Natural killer cell (primary cell): ENCODE data around the gene ZNF280D. TPM values are rescaled to one million over a fixed set of nuclear protein-coding genes. Genes with fewer than 3 reads are reported as not detected.

ENCODE experiments used
- ATAC-seq, 3 donors: fragments of 150-1000 bp in 2 of 3; fragments of 200-7000 bp in 1 of 3; cut with Tn5 transposase; 1 replicate in 1 of 3; 2 replicates in 2 of 3; pipeline ENCODE4 v1.10.0; 2021; ENCODE audit warnings: mild to moderate bottlenecking in 2 of 3, moderate library complexity in 2 of 3
- DNase-seq, 2 donors: peaks; one replicate each; pipeline versions ENCODE4 v3.0.0 to v3.0.0-alpha.2; 2013 to 2021; ENCODE audit warnings: mixed read lengths in 1 of 2
- H3K27ac ChIP-seq: one replicate; pipeline ENCODE4 v1.5.1; 2013; ENCODE audit warnings: mild to moderate bottlenecking, low read length
- H3K27me3 ChIP-seq: one replicate; pipeline ENCODE4 v1.6.1; 2013; ENCODE audit warnings: low read length; ENCODE audit not compliant: control insufficient read depth, insufficient read depth
- H3K36me3 ChIP-seq: one replicate; pipeline ENCODE4 v1.6.1; 2013; ENCODE audit warnings: low read length; ENCODE audit not compliant: control insufficient read depth, insufficient read depth
- H3K4me1 ChIP-seq: one replicate; pipeline ENCODE4 v1.6.1; 2013; ENCODE audit warnings: low read length; ENCODE audit not compliant: control insufficient read depth, insufficient read depth
- H3K4me3 ChIP-seq: one replicate; pipeline ENCODE4 v1.5.1; 2013; ENCODE audit warnings: low read length
- H3K9me3 ChIP-seq: one replicate; pipeline ENCODE4 v1.6.1; 2013; ENCODE audit warnings: low read length; ENCODE audit not compliant: control insufficient read depth, insufficient read depth
- H3K27ac Mint-ChIP-seq, 2 donors: one replicate each; pipeline ENCODE4 v1.8.0; 2022; ENCODE audit warnings: mild to moderate bottlenecking in 2 of 2, mixed read lengths in 2 of 2, moderate library complexity in 1 of 2
- H3K27me3 Mint-ChIP-seq, 2 donors: one replicate each; pipeline ENCODE4 v1.8.0; 2022; ENCODE audit warnings: low read depth in 2 of 2, mixed read lengths in 2 of 2
- H3K36me3 Mint-ChIP-seq: one replicate; pipeline ENCODE4 v1.8.0; 2022; ENCODE audit warnings: mixed read lengths
- H3K4me1 Mint-ChIP-seq, 2 donors: one replicate each; pipeline ENCODE4 v1.8.0; 2022; ENCODE audit warnings: mixed read lengths in 2 of 2
- H3K4me3 Mint-ChIP-seq: one replicate; pipeline ENCODE4 v1.8.0; 2022; ENCODE audit warnings: mild to moderate bottlenecking, moderate library complexity, mixed read lengths
- H3K9me3 Mint-ChIP-seq, 2 donors: one replicate each; pipeline ENCODE4 v1.8.0; 2022; ENCODE audit warnings: mixed read lengths in 2 of 2
- WGBS: methylation state at CpG from one replicate; pipeline ENCODE4 v1.1.7; 2013; ENCODE audit warnings: missing lambda C conversion rate; ENCODE audit not compliant: insufficient coverage; 5-methylcytosine and 5-hydroxymethylcytosine counted together
- intact Hi-C: fragments of 100-400 bp; cut with micrococcal nuclease; formaldehyde crosslinking; loops from one replicate; pipeline ENCODE4 v1.14.2; 2022
- total RNA-seq, 4 donors: library from RNA; stranded (reverse); fragments of 120-200 nt in 1 of 4; gene quantifications; one replicate each; pipeline versions ENCODE4 v1.2.3 to v1.2.4, GENCODE V29; 2013 to 2022
- TF ChIP-seq, protein P1 (sequence below): fragments of 200-600 bp; IDR thresholded peaks from one replicate; pipeline ENCODE4 v1.8.0; 2022; ENCODE audit warnings: antibody characterized with exemption

Gene ZNF280D
- total RNA-seq, 3 donors from 2014 or later (not counting 1 experiment from before 2014, with no cell fraction given): 35.6 to 39.6 (median 35.9) TPM

DNA sequence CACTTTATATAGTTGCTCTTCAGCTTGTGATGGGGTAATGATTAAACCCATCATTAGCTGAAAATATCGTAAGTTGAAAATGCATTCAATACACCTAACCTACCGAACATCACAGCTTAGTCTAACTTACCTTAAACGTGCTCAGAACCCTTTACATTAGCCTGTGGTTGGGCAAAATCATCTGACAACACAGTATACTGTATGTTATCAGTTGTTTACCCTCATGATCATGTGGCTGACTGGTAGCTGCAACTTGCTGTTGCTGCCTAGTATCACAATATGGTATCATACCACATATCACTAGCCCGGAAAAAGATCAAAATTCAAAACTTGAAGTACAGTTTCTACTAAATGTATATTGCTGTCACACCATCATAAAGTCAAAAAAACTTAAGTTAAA is 9.5 kb downstream of the ZNF280D start:
- Histone ChIP-seq H3K4me3 (no peak overlapping the region), H3K27ac (no peak overlapping the region), H3K4me1 (no peaks in the 10 kb centered on the region), H3K27me3 (no peaks in the 10 kb centered on the region), H3K9me3 (no peaks in the 10 kb centered on the region), H3K36me3 (peaks cover 1% of the 10 kb centered on the region)
- no peaks in the 10 kb centered on the region for H3K27me3 Mint-ChIP-seq
- no peaks in the 10 kb centered on the region for H3K9me3 Mint-ChIP-seq
- H3K27ac Mint-ChIP-seq: peak overlapping the region in 1 of 2 donors; percentile 5
- no peak overlapping the region for H3K4me3 Mint-ChIP-seq
- no peak for DNase-seq
- WGBS: 88% methylated on average over 4 of the region's 4 CpGs
- intact Hi-C loops: no loop called here
- peaks cover 47 to 55% of the 10 kb centered on the region in 2 donors for H3K4me1 Mint-ChIP-seq
- TF ChIP-seq, protein P1, sequence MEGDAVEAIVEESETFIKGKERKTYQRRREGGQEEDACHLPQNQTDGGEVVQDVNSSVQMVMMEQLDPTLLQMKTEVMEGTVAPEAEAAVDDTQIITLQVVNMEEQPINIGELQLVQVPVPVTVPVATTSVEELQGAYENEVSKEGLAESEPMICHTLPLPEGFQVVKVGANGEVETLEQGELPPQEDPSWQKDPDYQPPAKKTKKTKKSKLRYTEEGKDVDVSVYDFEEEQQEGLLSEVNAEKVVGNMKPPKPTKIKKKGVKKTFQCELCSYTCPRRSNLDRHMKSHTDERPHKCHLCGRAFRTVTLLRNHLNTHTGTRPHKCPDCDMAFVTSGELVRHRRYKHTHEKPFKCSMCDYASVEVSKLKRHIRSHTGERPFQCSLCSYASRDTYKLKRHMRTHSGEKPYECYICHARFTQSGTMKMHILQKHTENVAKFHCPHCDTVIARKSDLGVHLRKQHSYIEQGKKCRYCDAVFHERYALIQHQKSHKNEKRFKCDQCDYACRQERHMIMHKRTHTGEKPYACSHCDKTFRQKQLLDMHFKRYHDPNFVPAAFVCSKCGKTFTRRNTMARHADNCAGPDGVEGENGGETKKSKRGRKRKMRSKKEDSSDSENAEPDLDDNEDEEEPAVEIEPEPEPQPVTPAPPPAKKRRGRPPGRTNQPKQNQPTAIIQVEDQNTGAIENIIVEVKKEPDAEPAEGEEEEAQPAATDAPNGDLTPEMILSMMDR: no peak
- no peak for ATAC-seq
- no peaks in the 10 kb centered on the region for H3K36me3 Mint-ChIP-seq

DNA sequence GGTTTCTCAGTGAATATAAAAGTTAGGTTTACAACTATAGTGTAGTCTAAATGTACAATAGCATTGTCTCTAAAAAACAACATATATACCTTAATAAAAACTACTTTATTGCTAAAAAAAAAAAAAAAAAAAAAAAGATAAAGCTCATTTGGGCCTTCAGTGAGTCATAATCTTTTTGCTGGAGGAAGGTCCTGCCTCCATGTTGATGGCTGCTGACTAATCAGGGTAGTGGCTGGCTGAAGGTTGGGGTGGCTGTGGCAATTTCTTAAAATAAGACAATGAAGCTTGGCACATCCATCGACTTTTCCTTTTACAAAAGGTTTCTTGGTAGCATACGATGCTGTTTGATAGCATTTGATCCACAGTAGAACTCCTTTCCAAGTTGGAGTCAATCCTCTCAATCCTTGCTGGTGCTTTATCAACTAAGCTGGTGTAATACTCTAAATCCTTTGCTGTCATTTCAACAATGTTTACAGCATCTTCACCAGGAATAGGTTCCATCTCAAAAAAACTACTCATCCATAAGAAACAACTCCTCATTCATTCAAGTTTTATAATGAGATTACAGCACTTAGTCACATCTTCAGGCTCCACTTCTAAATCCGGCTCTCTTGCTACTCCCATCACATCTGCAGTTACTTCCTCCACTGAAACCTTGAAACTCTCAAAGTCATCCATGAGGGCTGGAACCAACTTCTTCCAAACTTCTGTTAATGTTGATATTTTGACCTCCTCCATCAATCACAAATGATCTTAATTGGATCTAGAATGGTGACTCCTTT is 13.3 kb downstream of the ZNF280D start:
- Mint-ChIP-seq H3K27me3 (no peaks in the 10 kb centered on the region), H3K4me3 (no peak overlapping the region), H3K36me3 (no peaks in the 10 kb centered on the region), H3K9me3 (no peaks in the 10 kb centered on the region), H3K4me1 (peaks cover 67 to 69% of the 10 kb centered on the region in 2 donors), H3K27ac (no peak overlapping the region)
- Histone ChIP-seq H3K27me3 (no peaks in the 10 kb centered on the region), H3K36me3 (no peaks in the 10 kb centered on the region), H3K4me1 (no peaks in the 10 kb centered on the region), H3K27ac (no peak overlapping the region), H3K9me3 (no peaks in the 10 kb centered on the region), H3K4me3 (no peak overlapping the region)
- ATAC-seq (no peak), DNase-seq (no peak)
- TF ChIP-seq, protein P1: no peak
- WGBS: 93% methylated on average over 3 of the region's 3 CpGs
- intact Hi-C loops: no loop called here

DNA sequence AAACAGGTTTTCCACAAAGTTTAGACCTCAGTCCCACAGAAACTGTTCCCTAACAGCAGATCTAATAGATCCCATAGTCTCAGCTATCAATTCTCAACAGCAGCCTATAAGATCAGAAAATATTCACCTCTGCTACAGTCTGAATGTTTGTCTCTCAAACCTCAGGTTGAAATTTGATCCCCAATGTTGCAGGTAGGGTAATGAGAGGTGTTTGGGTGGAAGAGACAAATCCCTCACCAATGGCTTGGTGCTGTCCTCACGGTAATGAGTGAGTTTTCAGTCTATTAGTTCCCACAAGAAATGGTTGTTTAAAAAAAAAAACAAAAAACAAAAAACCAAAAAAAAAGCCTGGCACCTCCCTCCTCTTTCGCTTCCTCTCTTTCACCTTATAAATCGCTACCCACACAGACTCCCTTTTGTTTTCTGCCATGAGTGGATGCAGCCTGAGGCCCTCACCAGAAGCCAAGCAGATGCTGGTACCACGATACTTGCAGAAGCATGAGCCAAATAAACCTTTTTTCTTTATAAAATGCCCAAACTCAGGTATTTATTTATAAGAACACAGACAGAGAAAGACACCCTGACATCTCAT is 14.2 kb downstream of the ZNF280D start:
- intact Hi-C loops: no loop called here
- H3K36me3 ChIP-seq: no peaks in the 10 kb centered on the region
- H3K4me3 Mint-ChIP-seq: no peak overlapping the region
- no peak overlapping the region for H3K4me3 ChIP-seq
- no peaks in the 10 kb centered on the region for H3K4me1 ChIP-seq
- TF ChIP-seq, protein P1: no peak
- peaks cover 62 to 65% of the 10 kb centered on the region in 2 donors for H3K4me1 Mint-ChIP-seq
- H3K27me3 Mint-ChIP-seq: no peaks in the 10 kb centered on the region
- H3K36me3 Mint-ChIP-seq: no peaks in the 10 kb centered on the region
- WGBS: 84% methylated on average over 3 of the region's 4 CpGs
- no peaks in the 10 kb centered on the region for H3K9me3 Mint-ChIP-seq
- no peak overlapping the region for H3K27ac Mint-ChIP-seq
- H3K27me3 ChIP-seq: no peaks in the 10 kb centered on the region
- H3K27ac ChIP-seq: no peak overlapping the region
- no peaks in the 10 kb centered on the region for H3K9me3 ChIP-seq
- no peak for ATAC-seq
- DNase-seq: no peak
